ENCODE results near the gene TGFBI.

TGFBI gene

GRCh38 chr5:136001466-136001981 lies 27.3 kb upstream of the TGFBI start:
- H3K36me3 ChIP-seq (ENCODE audit: control insufficient read depth, insufficient read depth, low read length), result no peaks in the 10 kb centered on the region
- H3K4me3 ChIP-seq (ENCODE audit: extremely low read depth, insufficient read depth, low read length, poor library complexity, severe bottlenecking), result no peak overlapping the region
- H3K9me3 ChIP-seq (ENCODE audit: control insufficient read depth, low read length), result no peaks in the 10 kb centered on the region
- peaks cover 26% of the 10 kb centered on the region for H3K4me1 ChIP-seq (ENCODE audit: control insufficient read depth, insufficient read depth, low read length, poor library complexity, severe bottlenecking)
- 80 to 100% methylated on average over 2 of the region's 5 CpGs for WGBS, 2 experiments (ENCODE audit: insufficient coverage in 2 of 2)
- H3K27ac ChIP-seq (ENCODE audit: low read depth, low read length, severe bottlenecking), result no peak overlapping the region

GRCh38 chr5:136004436-136004835 lies 24.4 kb upstream of the TGFBI start:
- H3K9me3 ChIP-seq (ENCODE audit: control insufficient read depth, low read length), result no peaks in the 10 kb centered on the region
- no peaks in the 10 kb centered on the region for H3K36me3 ChIP-seq (ENCODE audit: control insufficient read depth, insufficient read depth, low read length)
- H3K4me3 ChIP-seq (ENCODE audit: extremely low read depth, insufficient read depth, low read length, poor library complexity, severe bottlenecking), result no peak overlapping the region
- WGBS, 2 experiments (ENCODE audit: insufficient coverage in 2 of 2), result 100% methylated on average over 1 of the region's 3 CpGs; no CpG with 5 or more reads in 1 of the 2 experiments
- H3K4me1 ChIP-seq (ENCODE audit: control insufficient read depth, insufficient read depth, low read length, poor library complexity, severe bottlenecking), result peaks cover 23% of the 10 kb centered on the region
- no peak overlapping the region for H3K27ac ChIP-seq (ENCODE audit: low read depth, low read length, severe bottlenecking)

GRCh38 chr5:136005476-136005875 lies 23.3 kb upstream of the TGFBI start:
- H3K4me1 ChIP-seq (ENCODE audit: control insufficient read depth, insufficient read depth, low read length, poor library complexity, severe bottlenecking), result peaks cover 18% of the 10 kb centered on the region
- H3K36me3 ChIP-seq (ENCODE audit: control insufficient read depth, insufficient read depth, low read length), result no peaks in the 10 kb centered on the region
- no peak overlapping the region for H3K27ac ChIP-seq (ENCODE audit: low read depth, low read length, severe bottlenecking)
- no peaks in the 10 kb centered on the region for H3K9me3 ChIP-seq (ENCODE audit: control insufficient read depth, low read length)
- WGBS, 2 experiments (ENCODE audit: insufficient coverage in 2 of 2), result 92 to 98% methylated on average over 6 of the region's 9 CpGs
- no peak overlapping the region for H3K4me3 ChIP-seq (ENCODE audit: extremely low read depth, insufficient read depth, low read length, poor library complexity, severe bottlenecking)

- no peaks in the 10 kb centered on the region for H3K9me3 ChIP-seq (ENCODE audit: control insufficient read depth, low read length)
- WGBS, 2 experiments (ENCODE audit: insufficient coverage in 2 of 2), result 82 to 91% methylated on average over 9 to 10 of the region's 11 CpGs
- H3K36me3 ChIP-seq (ENCODE audit: control insufficient read depth, insufficient read depth, low read length), result no peaks in the 10 kb centered on the region
- peaks cover 19% of the 10 kb centered on the region for H3K4me1 ChIP-seq (ENCODE audit: control insufficient read depth, insufficient read depth, low read length, poor library complexity, severe bottlenecking)
- H3K4me3 ChIP-seq (ENCODE audit: extremely low read depth, insufficient read depth, low read length, poor library complexity, severe bottlenecking), result no peak overlapping the region
- peak overlapping the region; percentile 76 for H3K27ac ChIP-seq (ENCODE audit: low read depth, low read length, severe bottlenecking)
Measured at GRCh38 chr5:136006164-136006563, 22.6 kb upstream of the TGFBI start.

GRCh38 chr5:136006761-136007251 lies 22.0 kb upstream of the TGFBI start:
- Histone ChIP-seq H3K9me3 (ENCODE audit: control insufficient read depth, low read length) (no peaks in the 10 kb centered on the region), H3K27ac (ENCODE audit: low read depth, low read length, severe bottlenecking) (peak overlapping the region; percentile 76), H3K4me1 (ENCODE audit: control insufficient read depth, insufficient read depth, low read length, poor library complexity, severe bottlenecking) (peaks cover 25% of the 10 kb centered on the region), H3K36me3 (ENCODE audit: control insufficient read depth, insufficient read depth, low read length) (no peaks in the 10 kb centered on the region), H3K4me3 (ENCODE audit: extremely low read depth, insufficient read depth, low read length, poor library complexity, severe bottlenecking) (no peak overlapping the region)
- WGBS, 2 experiments (ENCODE audit: insufficient coverage in 2 of 2), result 82 to 92% methylated on average over 6 to 7 of the region's 7 CpGs

GRCh38 chr5:136007271-136007670 lies 21.5 kb upstream of the TGFBI start:
- H3K4me3 ChIP-seq (ENCODE audit: extremely low read depth, insufficient read depth, low read length, poor library complexity, severe bottlenecking), result no peak overlapping the region
- no peaks in the 10 kb centered on the region for H3K9me3 ChIP-seq (ENCODE audit: control insufficient read depth, low read length)
- H3K36me3 ChIP-seq (ENCODE audit: control insufficient read depth, insufficient read depth, low read length), result no peaks in the 10 kb centered on the region
- peak overlapping the region; percentile 43 for H3K27ac ChIP-seq (ENCODE audit: low read depth, low read length, severe bottlenecking)
- H3K4me1 ChIP-seq (ENCODE audit: control insufficient read depth, insufficient read depth, low read length, poor library complexity, severe bottlenecking), result peaks cover 26% of the 10 kb centered on the region
- 100% methylated on average over 2 to 4 of the region's 4 CpGs for WGBS, 2 experiments (ENCODE audit: insufficient coverage in 2 of 2)

- Histone ChIP-seq H3K36me3 (ENCODE audit: control insufficient read depth, insufficient read depth, low read length) (no peaks in the 10 kb centered on the region), H3K4me3 (ENCODE audit: extremely low read depth, insufficient read depth, low read length, poor library complexity, severe bottlenecking) (no peak overlapping the region), H3K9me3 (ENCODE audit: control insufficient read depth, low read length) (no peaks in the 10 kb centered on the region), H3K4me1 (ENCODE audit: control insufficient read depth, insufficient read depth, low read length, poor library complexity, severe bottlenecking) (peaks cover 30% of the 10 kb centered on the region), H3K27ac (ENCODE audit: low read depth, low read length, severe bottlenecking) (no peak overlapping the region)
- 80 to 100% methylated on average over 2 of the region's 4 CpGs for WGBS, 2 experiments (ENCODE audit: insufficient coverage in 2 of 2)
Measured at GRCh38 chr5:136011414-136012001, 17.3 kb upstream of the TGFBI start.

- Histone ChIP-seq H3K4me3 (ENCODE audit: extremely low read depth, insufficient read depth, low read length, poor library complexity, severe bottlenecking) (no peak overlapping the region), H3K36me3 (ENCODE audit: control insufficient read depth, insufficient read depth, low read length) (no peaks in the 10 kb centered on the region), H3K9me3 (ENCODE audit: control insufficient read depth, low read length) (no peaks in the 10 kb centered on the region), H3K4me1 (ENCODE audit: control insufficient read depth, insufficient read depth, low read length, poor library complexity, severe bottlenecking) (peaks cover 24% of the 10 kb centered on the region), H3K27ac (ENCODE audit: low read depth, low read length, severe bottlenecking) (no peak overlapping the region)
- WGBS, 2 experiments (ENCODE audit: insufficient coverage in 2 of 2), result no CpG with 5 or more reads among the region's 3 CpGs
Measured at GRCh38 chr5:136012041-136012804, 16.6 kb upstream of the TGFBI start.

GRCh38 chr5:136013559-136013958 lies 15.2 kb upstream of the TGFBI start:
- Histone ChIP-seq H3K4me1 (ENCODE audit: control insufficient read depth, insufficient read depth, low read length, poor library complexity, severe bottlenecking) (peaks cover 21% of the 10 kb centered on the region), H3K36me3 (ENCODE audit: control insufficient read depth, insufficient read depth, low read length) (no peaks in the 10 kb centered on the region), H3K27ac (ENCODE audit: low read depth, low read length, severe bottlenecking) (no peak overlapping the region), H3K4me3 (ENCODE audit: extremely low read depth, insufficient read depth, low read length, poor library complexity, severe bottlenecking) (no peak overlapping the region), H3K9me3 (ENCODE audit: control insufficient read depth, low read length) (no peaks in the 10 kb centered on the region)
- 94% methylated on average over 2 of the region's 2 CpGs; no CpG with 5 or more reads in 1 of the 2 experiments for WGBS, 2 experiments (ENCODE audit: insufficient coverage in 2 of 2)

- H3K36me3 ChIP-seq (ENCODE audit: control insufficient read depth, insufficient read depth, low read length), result no peaks in the 10 kb centered on the region
- H3K27ac ChIP-seq (ENCODE audit: low read depth, low read length, severe bottlenecking), result no peak overlapping the region
- H3K9me3 ChIP-seq (ENCODE audit: control insufficient read depth, low read length), result no peaks in the 10 kb centered on the region
- no peak overlapping the region for H3K4me3 ChIP-seq (ENCODE audit: extremely low read depth, insufficient read depth, low read length, poor library complexity, severe bottlenecking)
- 88 to 97% methylated on average over 3 to 4 of the region's 7 CpGs for WGBS, 2 experiments (ENCODE audit: insufficient coverage in 2 of 2)
- H3K4me1 ChIP-seq (ENCODE audit: control insufficient read depth, insufficient read depth, low read length, poor library complexity, severe bottlenecking), result peaks cover 28% of the 10 kb centered on the region
Measured at GRCh38 chr5:136014049-136015002, 14.5 kb upstream of the TGFBI start.
